Neural cell (in vitro differentiated cells): ENCODE data around the gene CTSL.

Experiments
- POLR2AphosphoS5 ChIP-seq: IDR thresholded peaks from 2 replicates; pipeline ENCODE4 v1.6.1; 2012
- RAD21 ChIP-seq: fragments of 450-650 bp; conservative IDR thresholded peaks from 2 replicates; pipeline ENCODE4 v1.6.1; 2014; ENCODE audit warnings: antibody characterized with exemption, mild to moderate bottlenecking, moderate library complexity
- TF ChIP-seq, protein P1 (sequence below): fragments of 450-650 bp; IDR thresholded peaks from 2 replicates; pipeline ENCODE4 v1.5.1; 2014; ENCODE audit warnings: antibody characterized with exemption, mild to moderate bottlenecking, moderate library complexity; ENCODE audit not compliant: poor library complexity, severe bottlenecking

DNA sequence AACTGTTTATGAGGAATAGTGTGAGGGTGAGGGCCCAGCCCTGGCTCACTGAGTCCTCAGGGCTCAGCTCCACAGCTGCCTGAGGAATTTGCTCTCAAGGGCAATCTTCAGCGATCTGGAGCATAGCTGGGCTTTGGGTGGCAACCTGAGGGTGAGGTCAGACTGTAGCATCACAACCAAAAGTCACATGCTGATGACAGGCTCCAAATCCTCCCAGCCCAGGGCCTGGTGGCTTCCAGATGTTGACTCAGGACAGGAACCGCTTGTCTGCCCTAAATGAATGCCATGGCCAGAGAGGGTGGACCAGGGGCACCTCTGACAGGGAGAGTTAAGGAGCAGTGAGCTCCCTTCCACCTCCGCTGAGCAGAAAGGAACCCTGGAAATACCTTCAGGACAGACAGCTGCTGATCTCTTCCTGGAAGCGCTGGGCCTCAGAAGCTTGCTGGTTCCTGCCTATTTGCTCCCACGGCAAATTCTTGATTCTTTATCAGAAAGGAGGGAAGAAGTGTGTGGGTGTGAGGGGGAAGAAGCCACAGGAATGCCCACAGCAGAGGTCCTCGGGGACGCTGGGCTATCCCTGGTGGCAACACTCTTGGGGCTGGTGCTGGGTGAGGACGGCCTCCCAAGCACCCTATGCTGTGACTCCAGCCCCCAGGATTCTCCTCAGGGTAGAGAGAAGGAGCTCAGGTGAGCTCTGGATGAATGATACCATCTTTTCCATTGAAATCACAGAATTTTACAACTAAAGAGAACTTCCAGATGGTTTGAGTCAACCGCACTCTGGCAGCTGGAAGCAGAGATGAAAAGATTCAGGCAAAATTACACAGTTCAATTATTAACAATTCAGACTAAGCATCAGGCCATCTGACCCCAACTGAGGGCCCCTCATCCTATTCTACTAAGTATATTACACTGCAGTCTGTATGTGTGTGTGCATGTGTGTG, 13.8 kb upstream of the CTSL start:
- TF ChIP-seq, protein P1, sequence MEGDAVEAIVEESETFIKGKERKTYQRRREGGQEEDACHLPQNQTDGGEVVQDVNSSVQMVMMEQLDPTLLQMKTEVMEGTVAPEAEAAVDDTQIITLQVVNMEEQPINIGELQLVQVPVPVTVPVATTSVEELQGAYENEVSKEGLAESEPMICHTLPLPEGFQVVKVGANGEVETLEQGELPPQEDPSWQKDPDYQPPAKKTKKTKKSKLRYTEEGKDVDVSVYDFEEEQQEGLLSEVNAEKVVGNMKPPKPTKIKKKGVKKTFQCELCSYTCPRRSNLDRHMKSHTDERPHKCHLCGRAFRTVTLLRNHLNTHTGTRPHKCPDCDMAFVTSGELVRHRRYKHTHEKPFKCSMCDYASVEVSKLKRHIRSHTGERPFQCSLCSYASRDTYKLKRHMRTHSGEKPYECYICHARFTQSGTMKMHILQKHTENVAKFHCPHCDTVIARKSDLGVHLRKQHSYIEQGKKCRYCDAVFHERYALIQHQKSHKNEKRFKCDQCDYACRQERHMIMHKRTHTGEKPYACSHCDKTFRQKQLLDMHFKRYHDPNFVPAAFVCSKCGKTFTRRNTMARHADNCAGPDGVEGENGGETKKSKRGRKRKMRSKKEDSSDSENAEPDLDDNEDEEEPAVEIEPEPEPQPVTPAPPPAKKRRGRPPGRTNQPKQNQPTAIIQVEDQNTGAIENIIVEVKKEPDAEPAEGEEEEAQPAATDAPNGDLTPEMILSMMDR = no peak
- TF ChIP-seq RAD21 (no peak), POLR2AphosphoS5 (no peak)
